ENCODE data around the gene KISS1R.
A peak's percentile ranks its signal among the peaks of the same experiment; 100 is the strongest.

GRCh38 chr19:892894-893689 lies 24.0 kb upstream of the KISS1R start, which contains the start of the genes MED16 and RNU6-9:
- peak in 1 of 5 experiments; percentile 14 for TF ChIP-seq CTCF (IDR thresholded peaks at IDR 0.05)
- TF ChIP-seq POLR2A (IDR thresholded peaks at IDR 0.05) = peak; percentile 84
